GM12872 (cell line): ENCODE results near the gene PLD5.

Source experiments
- CTCF ChIP-seq: IDR thresholded peaks from 3 replicates; pipeline ENCODE4 v1.5.1; 2011; ENCODE audit warnings: low read depth, mild to moderate bottlenecking, low read length, moderate library complexity; ENCODE audit not compliant: insufficient read depth

PLD5 gene

GRCh38 chr1:242219905-242220304 is 304.6 kb downstream of the PLD5 start:
- TF ChIP-seq CTCF, result no peak

GRCh38 chr1:242219298-242219901 is 305.1 kb downstream of the PLD5 start:
- no peak for TF ChIP-seq CTCF

GRCh38 chr1:242216368-242216767 is 308.1 kb downstream of the PLD5 start:
- no peak for TF ChIP-seq CTCF

GRCh38 chr1:242212401-242212800 is 312.1 kb downstream of the PLD5 start:
- no peak for TF ChIP-seq CTCF

- no peak for TF ChIP-seq CTCF
These were observed 313.1 kb downstream of the PLD5 start for GRCh38 chr1:242211254-242212022.

GRCh38 chr1:242209063-242209462 is 315.4 kb downstream of the PLD5 start:
- no peak for TF ChIP-seq CTCF

GRCh38 chr1:242208021-242208420 is 316.5 kb downstream of the PLD5 start:
- no peak for TF ChIP-seq CTCF
